Omental fat pad (tissue), 4 donors: ENCODE measurements around the gene WBP2. TPM values are rescaled to one million over a fixed set of nuclear protein-coding genes. Genes with fewer than 3 reads are reported as not detected.
"Not testable (repeated sequence)": the region's sequence is repeated elsewhere in the genome, so short reads cannot be mapped to it uniquely, and the experiment has no call there.

ENCODE experiments used
- ATAC-seq: fragments of 150-250 bp; one replicate; pipeline ENCODE4 v1.9.1; 2016; ENCODE audit warnings: mild to moderate bottlenecking, moderate library complexity; ENCODE audit not compliant: low FRiP score
- DNase-seq: peaks from one replicate; pipeline ENCODE4 v3.0.0-alpha.2; 2019; ENCODE audit warnings: low spot score
- total RNA-seq, 4 donors: library from RNA; depleted of rRNA; stranded (reverse); fragments of >200 nt; gene quantifications; one replicate each; pipeline ENCODE4 v1.1.0, GENCODE V29; 2016
- TF ChIP-seq, protein P1 (sequence below), 3 donors: fragments of 450-650 bp; IDR thresholded peaks; one replicate each; pipeline ENCODE4 v1.5.1; 2016 to 2017; ENCODE audit warnings: antibody characterized with exemption in 3 of 3, mild to moderate bottlenecking in 3 of 3, moderate library complexity in 2 of 3

WBP2 gene
- total RNA-seq, 4 donors from 2014 or later: 43.1 to 72.3 (median 50.2) TPM

DNA sequence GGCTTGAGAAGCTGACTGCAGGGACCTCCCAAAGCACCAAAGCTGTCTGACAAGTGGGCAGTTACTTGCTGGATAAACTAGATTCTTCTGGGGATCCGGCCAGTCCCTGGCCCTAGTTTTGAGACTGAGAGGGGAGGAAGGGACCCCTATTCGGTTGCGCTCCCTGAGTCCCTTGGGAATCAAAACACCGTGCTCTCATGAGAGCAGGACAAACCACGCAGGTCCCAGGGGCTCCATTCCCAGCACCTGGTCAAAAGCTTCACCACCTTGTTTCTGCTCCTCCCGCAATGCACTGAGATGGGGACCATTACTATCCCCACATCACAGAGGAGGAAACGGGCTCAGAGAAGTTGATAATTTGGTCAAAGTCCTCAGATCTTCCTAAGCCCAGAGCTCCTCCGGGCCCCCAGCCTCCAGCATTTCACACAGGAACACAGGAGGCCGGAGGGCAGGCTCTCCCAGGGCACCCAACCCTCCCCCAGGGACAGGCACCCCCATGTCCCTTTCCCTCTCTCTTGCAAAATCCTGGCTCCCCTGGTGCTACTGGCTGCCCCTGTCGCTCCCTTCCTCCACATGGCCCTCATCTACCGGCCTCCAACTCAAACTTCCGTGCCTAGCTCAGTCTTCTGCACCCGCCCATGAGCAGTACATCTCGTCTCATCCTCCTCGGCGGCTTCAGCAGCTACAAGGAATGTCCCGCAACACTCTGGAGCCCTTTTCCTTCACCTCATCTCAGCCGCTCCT lies 38.3 kb upstream of the WBP2 start:
- TF ChIP-seq, protein P1, sequence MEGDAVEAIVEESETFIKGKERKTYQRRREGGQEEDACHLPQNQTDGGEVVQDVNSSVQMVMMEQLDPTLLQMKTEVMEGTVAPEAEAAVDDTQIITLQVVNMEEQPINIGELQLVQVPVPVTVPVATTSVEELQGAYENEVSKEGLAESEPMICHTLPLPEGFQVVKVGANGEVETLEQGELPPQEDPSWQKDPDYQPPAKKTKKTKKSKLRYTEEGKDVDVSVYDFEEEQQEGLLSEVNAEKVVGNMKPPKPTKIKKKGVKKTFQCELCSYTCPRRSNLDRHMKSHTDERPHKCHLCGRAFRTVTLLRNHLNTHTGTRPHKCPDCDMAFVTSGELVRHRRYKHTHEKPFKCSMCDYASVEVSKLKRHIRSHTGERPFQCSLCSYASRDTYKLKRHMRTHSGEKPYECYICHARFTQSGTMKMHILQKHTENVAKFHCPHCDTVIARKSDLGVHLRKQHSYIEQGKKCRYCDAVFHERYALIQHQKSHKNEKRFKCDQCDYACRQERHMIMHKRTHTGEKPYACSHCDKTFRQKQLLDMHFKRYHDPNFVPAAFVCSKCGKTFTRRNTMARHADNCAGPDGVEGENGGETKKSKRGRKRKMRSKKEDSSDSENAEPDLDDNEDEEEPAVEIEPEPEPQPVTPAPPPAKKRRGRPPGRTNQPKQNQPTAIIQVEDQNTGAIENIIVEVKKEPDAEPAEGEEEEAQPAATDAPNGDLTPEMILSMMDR (IDR thresholded peaks at IDR 0.05): no peak
- ATAC-seq (no peak), DNase-seq (no peak)

DNA sequence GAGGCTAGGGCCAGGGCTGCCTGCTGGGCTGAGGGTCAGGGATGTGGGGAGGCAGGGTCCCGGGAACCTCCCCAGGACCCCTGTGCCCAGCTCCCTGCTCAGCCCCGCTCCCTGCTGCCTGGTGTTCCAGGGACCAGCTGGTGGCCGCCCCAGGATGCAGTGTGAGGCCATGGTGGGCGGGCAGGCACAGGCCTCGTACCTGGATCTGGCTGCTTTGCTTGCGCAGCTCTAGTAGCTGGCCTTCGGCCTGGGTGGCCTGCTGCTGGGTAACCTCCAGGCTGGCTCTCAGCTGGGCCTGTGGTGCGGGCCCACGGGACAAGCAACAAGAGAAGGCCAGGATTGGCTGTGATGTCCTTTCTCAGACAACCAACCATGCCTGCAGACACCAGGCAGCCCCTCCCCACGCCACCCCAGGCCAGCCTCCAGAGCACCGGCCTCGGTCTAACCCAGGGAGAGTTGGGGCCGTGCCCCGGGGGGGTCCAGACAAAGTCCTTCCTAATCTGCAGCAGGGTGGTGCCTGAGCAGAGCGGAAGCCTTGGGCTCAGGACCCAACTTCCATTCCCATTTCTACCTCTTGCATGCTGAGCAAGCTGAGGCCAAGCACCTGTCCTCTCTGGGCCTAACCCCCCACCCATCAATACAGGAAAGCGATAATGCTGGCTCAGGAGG lies 37.6 kb upstream of the WBP2 start:
- DNase-seq (no peak), ATAC-seq (no peak)
- TF ChIP-seq, protein P1 (IDR thresholded peaks at IDR 0.05): no peak

DNA sequence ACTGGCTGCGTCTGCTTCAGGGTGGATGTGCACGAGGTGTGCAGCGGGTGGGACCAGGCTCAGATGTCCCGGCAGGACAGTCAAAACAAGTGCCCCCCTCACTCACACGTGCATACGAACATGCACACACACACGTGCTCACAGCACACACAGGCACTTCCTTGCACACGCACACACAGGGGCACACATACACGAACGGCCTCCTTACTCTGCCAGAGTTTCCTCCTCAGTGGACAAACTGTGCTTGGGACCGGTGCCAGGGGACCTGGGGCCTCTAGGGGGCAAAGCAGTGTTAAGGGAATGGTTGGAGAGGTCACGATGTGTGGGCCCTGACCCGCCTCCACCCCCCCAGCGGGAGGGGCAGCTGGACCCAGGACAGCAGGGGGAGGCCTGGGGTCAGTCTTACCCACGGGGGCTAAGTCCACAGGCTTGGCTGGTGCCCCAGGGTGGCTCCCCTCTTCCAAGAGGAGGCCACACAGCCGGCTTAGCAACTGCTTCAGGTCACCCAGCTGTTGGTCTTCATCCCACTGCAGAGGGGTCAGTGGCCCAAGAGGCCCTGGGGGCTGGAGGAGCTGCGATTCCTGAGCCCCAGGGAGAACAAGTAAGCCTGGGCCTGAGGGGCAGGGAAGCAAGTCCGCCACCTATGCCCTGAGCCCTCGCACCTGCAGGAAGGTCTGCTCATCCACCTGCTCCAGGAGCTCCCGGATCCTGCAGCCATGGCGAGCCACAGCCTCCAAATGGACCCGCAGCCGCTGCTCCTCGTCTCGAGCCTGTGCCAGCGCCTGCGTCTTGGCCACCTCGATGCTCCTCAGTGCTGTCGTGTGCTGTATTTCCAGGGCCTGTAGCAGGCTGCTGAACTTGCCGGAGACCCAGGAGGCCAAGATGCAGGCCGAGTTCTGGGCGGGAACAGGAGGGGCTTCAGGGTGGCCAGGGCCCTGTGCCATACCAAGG lies 36.7 kb upstream of the WBP2 start:
- DNase-seq (no peak), ATAC-seq (no peak)
- TF ChIP-seq, protein P1 (IDR thresholded peaks at IDR 0.05): no peak

DNA sequence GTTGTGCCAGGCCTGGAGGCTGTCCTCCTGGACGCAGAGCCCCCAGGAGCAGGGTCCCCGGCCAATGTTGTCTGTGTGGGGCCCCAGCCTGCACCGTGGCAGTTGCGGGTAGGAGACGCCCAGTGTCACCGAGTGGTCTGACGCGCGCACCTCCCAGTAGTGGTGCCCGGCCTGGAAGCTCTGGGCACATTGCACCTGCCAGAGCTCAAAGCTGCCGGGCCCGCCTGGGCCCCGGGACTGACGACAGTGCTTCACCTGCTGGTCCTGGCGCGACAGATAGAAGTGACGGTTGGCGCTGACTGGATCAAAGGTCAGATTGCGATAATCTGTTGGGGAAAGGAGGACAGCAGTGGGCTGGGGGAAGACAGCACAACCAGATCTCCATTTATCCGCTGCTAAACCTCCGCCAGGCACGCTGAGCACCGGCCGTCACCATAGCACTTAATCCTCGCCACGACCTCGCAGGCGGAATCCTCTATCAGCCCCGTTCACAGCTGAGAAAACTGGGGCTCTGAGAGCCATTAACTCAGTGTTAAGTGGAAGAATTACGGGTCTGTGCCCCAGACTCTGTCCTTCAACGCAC lies 36.0 kb upstream of the WBP2 start:
- TF ChIP-seq, protein P1 (IDR thresholded peaks at IDR 0.05): no peak
- DNase-seq: no peak
- no peak for ATAC-seq

DNA sequence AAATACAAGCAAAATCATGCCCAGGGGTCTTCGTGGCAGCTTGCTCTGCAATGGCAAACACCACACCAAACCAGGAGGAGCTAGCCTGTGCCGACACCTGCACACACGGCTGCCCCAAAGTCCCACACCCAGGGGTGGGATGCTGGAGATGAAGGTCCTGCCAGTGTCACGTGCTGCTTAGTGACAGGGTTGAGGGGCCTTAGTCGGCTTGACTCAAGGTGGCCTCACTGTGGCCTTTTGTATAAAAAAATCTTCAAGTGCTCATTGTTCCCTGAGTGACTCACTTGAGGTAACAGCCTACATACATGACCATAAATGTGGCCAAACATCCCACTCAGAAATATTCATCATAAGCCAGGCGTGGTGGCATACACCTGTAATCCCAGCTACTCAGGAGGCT lies 34.3 kb upstream of the WBP2 start:
- TF ChIP-seq, protein P1 (IDR thresholded peaks at IDR 0.05): no peak
- ATAC-seq: no peak

DNA sequence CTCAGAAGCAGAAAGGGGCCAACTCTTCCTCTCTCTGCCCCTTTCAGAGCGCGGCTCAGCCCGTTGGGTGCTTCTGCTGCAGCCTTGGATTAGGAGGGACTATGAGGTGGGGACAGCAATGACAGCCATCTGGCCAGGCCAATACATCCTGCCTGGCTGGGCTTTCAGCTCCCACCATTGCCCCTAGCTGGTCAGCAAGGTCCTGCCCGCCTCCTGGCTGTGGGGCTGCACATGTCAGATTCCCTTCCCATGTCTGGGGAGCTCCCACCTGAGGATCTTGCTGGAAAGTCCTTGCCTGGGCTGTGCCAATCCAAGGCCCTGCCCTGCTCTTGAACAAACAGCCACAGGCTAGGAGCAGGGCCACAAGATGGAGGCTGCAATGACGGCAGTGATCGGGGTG lies 33.3 kb upstream of the WBP2 start:
- no peak for ATAC-seq
- DNase-seq: no peak

More for the DNA sequence above, 34.3 kb upstream of the WBP2 start:
- DNase-seq: no peak

DNA sequence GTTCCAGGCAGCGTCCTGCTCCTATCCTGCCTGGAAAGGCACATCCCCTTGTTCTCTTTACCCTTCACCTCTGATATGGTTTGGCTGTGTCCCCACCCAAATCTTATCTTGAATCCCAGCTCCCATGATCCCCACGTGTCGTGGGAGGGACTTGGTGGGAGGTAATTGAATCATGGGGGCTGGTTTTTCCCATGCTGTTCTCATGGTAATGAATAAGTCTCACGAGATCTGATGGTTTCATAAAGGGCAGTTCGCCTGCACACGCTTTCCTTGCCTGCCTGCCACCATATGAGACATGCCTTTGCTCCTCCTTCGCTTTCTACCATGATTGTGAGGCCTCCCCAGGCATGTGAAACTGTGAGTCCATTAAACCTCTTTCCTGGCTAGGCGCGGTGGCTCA lies 30.7 kb upstream of the WBP2 start:
- not testable (repeated sequence) for ATAC-seq, DNase-seq

More for the DNA sequence above, 33.3 kb upstream of the WBP2 start:
- TF ChIP-seq, protein P1 (IDR thresholded peaks at IDR 0.05): no peak
